A549 (cell line): ENCODE results near the gene AFF3. TPM values are rescaled to one million over a fixed set of nuclear protein-coding genes. Genes with fewer than 3 reads are reported as not detected.

Source experiments
- ATAC-seq, 2 experiments: fragments of 200-7000 bp in 1 of 2; fragments of >200 bp in 1 of 2; cut with Nextera tagmentation in 1 of 2; cut with Tn5 transposase in 1 of 2; 3 replicates each; pipeline versions ENCODE4 v1.8.0 to v1.9.1; 2018 to 2020; ENCODE audit warnings: mild to moderate bottlenecking in 1 of 2, moderate library complexity in 1 of 2
- CTCF ChIA-PET: fragments of 300-600 bp; sonication (Branson Sonifier 250); formaldehyde crosslinking; extraction: SDS; loops from one replicate; lab custom pipeline; 2021; ENCODE audit warnings: antibody characterized with exemption, inconsistent platforms; lab: Yijun Ruan, JAX
- POLR2A ChIA-PET: fragments of 350-600 bp; formaldehyde crosslinking; extraction: SDS; loops from one replicate; lab custom pipeline; 2021; ENCODE audit warnings: antibody characterized with exemption, inconsistent platforms; lab: Yijun Ruan, JAX
- DNase-seq, 2 experiments: peaks; one replicate each; pipeline versions ENCODE4 v3.0.0 to v3.0.0-alpha.2; 2011 to 2016; ENCODE audit warnings: low read depth in 1 of 2, low spot score in 1 of 2
- FAIRE-seq: peaks from 2 replicates; lab custom pipeline; 2011; peaks lifted over from hg19 to GRCh38; lab: Jason Lieb, UNC
- H3K27ac ChIP-seq, 2 experiments: fragments of >200 bp; sonication (Bioruptor Twin); formaldehyde crosslinking; 3 replicates each; pipeline ENCODE4 v1.5.1; 2016 to 2017
- H3K4me1 ChIP-seq: fragments of >200 bp; sonication (Bioruptor Twin); formaldehyde crosslinking; 3 replicates; pipeline ENCODE4 v1.6.1; 2016
- H3K4me2 ChIP-seq: fragments of >200 bp; sonication (Bioruptor Twin); formaldehyde crosslinking; 3 replicates; pipeline ENCODE4 v1.6.1; 2016
- H3K4me3 ChIP-seq: fragments of >200 bp; sonication (Bioruptor Twin); formaldehyde crosslinking; 3 replicates; pipeline ENCODE4 v1.5.1; 2016
- H3K9me3 ChIP-seq: fragments of >200 bp; sonication (Bioruptor Twin); formaldehyde crosslinking; 3 replicates; pipeline ENCODE4 v1.6.1; 2016
- BHLHE40 ChIP-seq: IDR thresholded peaks from 2 replicates; pipeline ENCODE4 v1.6.1; 2012; ENCODE audit warnings: low read depth, low read length, inconsistent platforms
- CBX2 ChIP-seq: fragments of 200-600 bp; sonication (generic); IDR thresholded peaks from 2 replicates; pipeline ENCODE4 v1.6.1; 2016; ENCODE audit warnings: low read depth, mild to moderate bottlenecking, borderline replicate concordance
- CHD2 ChIP-seq: fragments of 150-350 bp; IDR thresholded peaks from 2 replicates; pipeline ENCODE4 v1.6.1; 2014; ENCODE audit warnings: low read length; ENCODE audit not compliant: partially characterized antibody
- EHMT2 ChIP-seq: fragments of 200-600 bp; sonication (generic); IDR thresholded peaks from 2 replicates; pipeline ENCODE4 v1.6.1; 2016; ENCODE audit warnings: antibody characterized with exemption, low read depth, mild to moderate bottlenecking, moderate library complexity
- EP300 ChIP-seq, 2 experiments: fragments of >200 bp; sonication (Bioruptor Twin); formaldehyde crosslinking; IDR thresholded peaks; 2 replicates in 1 of 2; 3 replicates in 1 of 2; pipeline ENCODE4 v1.6.1; 2016 to 2017
- FOXS1 ChIP-seq: fragments of 250-450 bp; sonication (Bioruptor Pico); IDR thresholded peaks from 2 replicates; pipeline ENCODE4 v1.5.0; 2020; ENCODE audit warnings: mild to moderate bottlenecking, moderate library complexity
- HDAC2 ChIP-seq: fragments of 200-600 bp; sonication (generic); IDR thresholded peaks from 2 replicates; pipeline ENCODE4 v1.6.1; 2016
- HEYL ChIP-seq: fragments of 250-450 bp; sonication (Bioruptor Pico); IDR thresholded peaks from 2 replicates; pipeline ENCODE4 v1.8.0; 2021; ENCODE audit warnings: mild to moderate bottlenecking, moderate library complexity
- KDM1A ChIP-seq: fragments of 200-600 bp; sonication (generic); IDR thresholded peaks from 2 replicates; pipeline ENCODE4 v1.6.1; 2016; ENCODE audit warnings: low read depth, mild to moderate bottlenecking
- MAZ ChIP-seq: fragments of 150-350 bp; IDR thresholded peaks from 2 replicates; pipeline ENCODE4 v1.6.1; 2014; ENCODE audit warnings: antibody characterized with exemption, low read depth, low read length, borderline replicate concordance
- NFE2L2 ChIP-seq: fragments of 150-350 bp; conservative IDR thresholded peaks from 2 replicates; pipeline ENCODE4 v1.6.1; 2014; ENCODE audit warnings: low read length
- NR3C1 ChIP-seq: fragments of >200 bp; sonication (Bioruptor Twin); formaldehyde crosslinking; IDR thresholded peaks from 3 replicates; pipeline ENCODE4 v1.6.1; 2017
- POLR2AphosphoS2 ChIP-seq: conservative IDR thresholded peaks from 2 replicates; pipeline ENCODE4 v1.6.1; 2012; ENCODE audit warnings: low read length, improper control_type of control experiment, inconsistent platforms
- RAD21 ChIP-seq, 2 experiments: fragments of >200 bp in 1 of 2; sonication (Bioruptor Twin) in 1 of 2; formaldehyde crosslinking in 1 of 2; IDR thresholded peaks in 1 of 2; conservative IDR thresholded peaks in 1 of 2; 2 replicates in 1 of 2; 3 replicates in 1 of 2; pipeline ENCODE4 v1.6.1; 2012 to 2018; ENCODE audit warnings: inconsistent platforms in 1 of 2
- RARB ChIP-seq: fragments of 250-450 bp; sonication (Bioruptor Pico); IDR thresholded peaks from 2 replicates; pipeline ENCODE4 v1.8.0; 2021; ENCODE audit warnings: mild to moderate bottlenecking, moderate library complexity
- RCOR1 ChIP-seq: fragments of 150-350 bp; IDR thresholded peaks from 2 replicates; pipeline ENCODE4 v1.6.1; 2014; ENCODE audit warnings: antibody characterized with exemption, low read length, low read depth
- SMC3 ChIP-seq: fragments of >200 bp; sonication (Bioruptor Twin); formaldehyde crosslinking; IDR thresholded peaks from 3 replicates; pipeline ENCODE4 v1.6.1; 2018; ENCODE audit warnings: inconsistent platforms
- ZFP36 ChIP-seq: fragments of 450-650 bp; IDR thresholded peaks from 2 replicates; pipeline ENCODE4 v1.6.1; 2014; ENCODE audit warnings: borderline replicate concordance; ENCODE audit not compliant: partially characterized antibody
- WGBS: methylation state at CpG from one replicate; pipeline ENCODE4 v1.1.6; 2017; ENCODE audit errors: missing lambda C conversion rate; 5-methylcytosine and 5-hydroxymethylcytosine counted together
- polyA plus RNA-seq, 4 experiments: library from polyadenylated mRNA; depleted of rRNA in 3 of 4; stranded (reverse); fragments of >200 nt; fragmentation: RNase III in 1 of 4; extraction: RNeasy Plus Mini Kit Qiagen cat#74134 plus additional on column Dnase treatment in 1 of 4; gene quantifications; 2 replicates in 3 of 4; 3 replicates in 1 of 4; pipeline ENCODE4 v1.2.3, GENCODE V29; 2011 to 2017
- TF ChIP-seq, protein P1 (sequence below): fragments of 200-600 bp; sonication (generic); IDR thresholded peaks from 2 replicates; pipeline ENCODE4 v1.6.1; 2016; ENCODE audit warnings: antibody characterized with exemption, mild to moderate bottlenecking, moderate library complexity
- TF ChIP-seq, protein P2 (sequence below): IDR thresholded peaks from 2 replicates; pipeline ENCODE4 v1.6.1; 2012; ENCODE audit warnings: low read depth, borderline replicate concordance
- TF ChIP-seq, protein P3 (sequence below): fragments of >200 bp; sonication (Bioruptor Twin); formaldehyde crosslinking; IDR thresholded peaks from 3 replicates; pipeline ENCODE4 v1.6.1; 2016

Gene AFF3
- polyA plus RNA-seq, 2 of the 4 experiments (the other 2 are of a cell fraction): not detected

DNA sequence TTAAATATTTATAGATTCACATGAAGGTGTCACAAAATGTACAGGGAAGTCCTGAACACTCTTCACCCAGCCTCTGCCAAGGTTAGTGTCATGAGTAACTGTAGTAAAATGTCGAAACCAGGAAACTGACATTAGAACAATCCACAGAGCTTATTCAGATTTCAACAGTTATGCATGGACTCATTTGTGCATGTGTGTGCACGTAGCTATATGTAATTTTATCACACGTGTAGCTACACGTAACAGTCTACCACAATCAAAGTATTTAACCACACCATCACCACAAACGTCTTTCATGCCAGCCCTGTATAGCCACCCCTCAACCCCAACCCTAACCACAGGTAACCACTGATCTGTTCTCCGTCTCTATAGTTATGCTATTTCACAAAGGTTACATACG lies 440.9 kb downstream of the AFF3 start:
- DNase-seq (no peak), FAIRE-seq (no peak), ATAC-seq (no peak)
- Histone ChIP-seq H3K4me1 (no peaks in the 10 kb centered on the region), H3K4me3 (no peak overlapping the region), H3K27ac (no peak overlapping the region), H3K4me2 (no peak overlapping the region), H3K9me3 (no peaks in the 10 kb centered on the region)
- TF ChIP-seq, protein P1, sequence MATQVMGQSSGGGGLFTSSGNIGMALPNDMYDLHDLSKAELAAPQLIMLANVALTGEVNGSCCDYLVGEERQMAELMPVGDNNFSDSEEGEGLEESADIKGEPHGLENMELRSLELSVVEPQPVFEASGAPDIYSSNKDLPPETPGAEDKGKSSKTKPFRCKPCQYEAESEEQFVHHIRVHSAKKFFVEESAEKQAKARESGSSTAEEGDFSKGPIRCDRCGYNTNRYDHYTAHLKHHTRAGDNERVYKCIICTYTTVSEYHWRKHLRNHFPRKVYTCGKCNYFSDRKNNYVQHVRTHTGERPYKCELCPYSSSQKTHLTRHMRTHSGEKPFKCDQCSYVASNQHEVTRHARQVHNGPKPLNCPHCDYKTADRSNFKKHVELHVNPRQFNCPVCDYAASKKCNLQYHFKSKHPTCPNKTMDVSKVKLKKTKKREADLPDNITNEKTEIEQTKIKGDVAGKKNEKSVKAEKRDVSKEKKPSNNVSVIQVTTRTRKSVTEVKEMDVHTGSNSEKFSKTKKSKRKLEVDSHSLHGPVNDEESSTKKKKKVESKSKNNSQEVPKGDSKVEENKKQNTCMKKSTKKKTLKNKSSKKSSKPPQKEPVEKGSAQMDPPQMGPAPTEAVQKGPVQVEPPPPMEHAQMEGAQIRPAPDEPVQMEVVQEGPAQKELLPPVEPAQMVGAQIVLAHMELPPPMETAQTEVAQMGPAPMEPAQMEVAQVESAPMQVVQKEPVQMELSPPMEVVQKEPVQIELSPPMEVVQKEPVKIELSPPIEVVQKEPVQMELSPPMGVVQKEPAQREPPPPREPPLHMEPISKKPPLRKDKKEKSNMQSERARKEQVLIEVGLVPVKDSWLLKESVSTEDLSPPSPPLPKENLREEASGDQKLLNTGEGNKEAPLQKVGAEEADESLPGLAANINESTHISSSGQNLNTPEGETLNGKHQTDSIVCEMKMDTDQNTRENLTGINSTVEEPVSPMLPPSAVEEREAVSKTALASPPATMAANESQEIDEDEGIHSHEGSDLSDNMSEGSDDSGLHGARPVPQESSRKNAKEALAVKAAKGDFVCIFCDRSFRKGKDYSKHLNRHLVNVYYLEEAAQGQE: no peak
- TF ChIP-seq EP300 (IDR thresholded peaks at IDR 0.05) (no peak), BHLHE40 (no peak), RARB (CRISPR knock-in tag) (no peak), NFE2L2 (no peak), HEYL (CRISPR knock-in tag) (no peak), POLR2AphosphoS2 (no peak), SMC3 (no peak), RAD21 (conservative IDR thresholded peaks at IDR 0.05 in 1 of 2, IDR thresholded peaks at IDR 0.05 in 1 of 2) (no peak), FOXS1 (no peak), KDM1A (no peak), CHD2 (no peak), MAZ (no peak), HDAC2 (no peak)
- TF ChIP-seq, protein P2, sequence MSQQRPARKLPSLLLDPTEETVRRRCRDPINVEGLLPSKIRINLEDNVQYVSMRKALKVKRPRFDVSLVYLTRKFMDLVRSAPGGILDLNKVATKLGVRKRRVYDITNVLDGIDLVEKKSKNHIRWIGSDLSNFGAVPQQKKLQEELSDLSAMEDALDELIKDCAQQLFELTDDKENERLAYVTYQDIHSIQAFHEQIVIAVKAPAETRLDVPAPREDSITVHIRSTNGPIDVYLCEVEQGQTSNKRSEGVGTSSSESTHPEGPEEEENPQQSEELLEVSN: no peak
- TF ChIP-seq, protein P3, sequence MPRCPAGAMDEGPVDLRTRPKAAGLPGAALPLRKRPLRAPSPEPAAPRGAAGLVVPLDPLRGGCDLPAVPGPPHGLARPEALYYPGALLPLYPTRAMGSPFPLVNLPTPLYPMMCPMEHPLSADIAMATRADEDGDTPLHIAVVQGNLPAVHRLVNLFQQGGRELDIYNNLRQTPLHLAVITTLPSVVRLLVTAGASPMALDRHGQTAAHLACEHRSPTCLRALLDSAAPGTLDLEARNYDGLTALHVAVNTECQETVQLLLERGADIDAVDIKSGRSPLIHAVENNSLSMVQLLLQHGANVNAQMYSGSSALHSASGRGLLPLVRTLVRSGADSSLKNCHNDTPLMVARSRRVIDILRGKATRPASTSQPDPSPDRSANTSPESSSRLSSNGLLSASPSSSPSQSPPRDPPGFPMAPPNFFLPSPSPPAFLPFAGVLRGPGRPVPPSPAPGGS: no peak
- ChIA-PET CTCF (no interaction called here), POLR2A (no interaction called here)
- 36% methylated on average over 7 of the region's 7 CpGs for WGBS

DNA sequence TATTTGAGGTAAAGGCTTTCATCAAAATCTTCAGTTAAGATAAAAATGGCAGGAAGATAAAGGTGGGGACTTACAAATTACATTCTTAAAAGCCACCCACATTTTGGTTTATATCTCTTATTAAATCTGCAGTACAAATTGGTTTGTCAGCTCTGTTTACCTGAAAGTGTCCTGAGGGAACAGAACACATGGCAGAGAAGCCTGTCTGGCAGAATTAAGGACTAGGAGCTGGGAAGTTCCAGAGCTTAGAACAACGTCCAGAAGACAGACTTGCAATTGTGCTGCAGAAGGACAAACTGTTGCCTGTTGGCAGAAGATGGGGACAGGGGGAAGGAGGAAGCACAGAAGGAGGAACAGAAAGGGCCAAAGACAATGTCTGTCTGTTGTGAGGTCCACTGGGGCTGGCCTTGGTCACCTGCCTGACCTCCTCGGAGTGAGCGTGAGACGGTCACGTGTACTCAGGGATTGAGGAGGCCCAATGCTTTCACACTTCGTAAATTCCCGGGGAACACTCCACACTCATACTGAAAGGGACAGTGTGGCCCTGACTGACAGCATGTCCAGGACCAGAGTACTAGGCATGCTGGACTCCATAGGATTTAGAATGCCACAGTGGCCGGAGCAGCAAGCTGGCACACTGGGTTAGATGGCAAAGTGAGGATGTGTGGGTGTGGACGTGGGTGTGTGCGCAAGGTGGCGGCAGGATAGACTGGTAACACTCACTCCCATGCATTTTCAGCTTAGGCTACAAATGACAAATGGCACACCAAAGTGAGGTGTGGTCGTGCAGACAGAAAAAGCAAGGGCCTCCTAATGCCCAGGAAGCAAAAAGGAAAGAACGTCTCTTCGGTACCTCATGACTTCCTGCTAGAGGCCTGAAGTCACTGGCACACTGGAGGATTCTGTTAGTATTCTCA lies 441.6 kb downstream of the AFF3 start:
- POLR2A ChIA-PET: no interaction called here
- no peak for TF ChIP-seq CBX2
- TF ChIP-seq RCOR1: no peak
- no peak for TF ChIP-seq ZFP36
- TF ChIP-seq HEYL (CRISPR knock-in tag): no peak
- TF ChIP-seq, protein P1: no peak
- no peak for TF ChIP-seq FOXS1
- TF ChIP-seq EHMT2: no peak
- no peak for TF ChIP-seq NR3C1

More for the DNA sequence above, 441.6 kb downstream of the AFF3 start:
- no peak overlapping the region for H3K4me3 ChIP-seq
- CTCF ChIA-PET: no interaction called here
- no peak overlapping the region for H3K4me2 ChIP-seq
- ATAC-seq (no peak), DNase-seq (no peak), FAIRE-seq (no peak)
- no peak overlapping the region for H3K27ac ChIP-seq
- 68% methylated on average over 14 of the region's 14 CpGs for WGBS
- no peaks in the 10 kb centered on the region for H3K4me1 ChIP-seq
- H3K9me3 ChIP-seq: no peaks in the 10 kb centered on the region
